ENCODE measurements around the gene NDUFAF5.

NDUFAF5 gene

GRCh38 chr20:13817342-13817741 is 32.5 kb downstream of the NDUFAF5 start:
- H3K36me3 ChIP-seq (ENCODE audit: control insufficient read depth in 1 of 2, insufficient read depth in 2 of 2, low read length in 2 of 2), result peaks cover 23 to 51% of the 10 kb centered on the region in 2 donors
- H3K4me1 ChIP-seq (ENCODE audit: control insufficient read depth in 1 of 2, insufficient read depth in 2 of 2, low read length in 2 of 2), result peaks cover 10 to 15% of the 10 kb centered on the region in 2 donors
- H3K27me3 ChIP-seq (ENCODE audit: control insufficient read depth in 1 of 2, insufficient read depth in 2 of 2, low read length in 2 of 2), result no peaks in the 10 kb centered on the region
- no peak overlapping the region for H3K4me3 ChIP-seq (ENCODE audit: low read depth in 1 of 2, low read length in 2 of 2)
- H3K9ac ChIP-seq (ENCODE audit: low read depth in 1 of 2, low read length in 2 of 2), result no peak overlapping the region
- H3K27ac ChIP-seq (ENCODE audit: low read depth, low read length), result no peak overlapping the region
- H3K9me3 ChIP-seq (ENCODE audit: control insufficient read depth in 1 of 2, low read length in 2 of 2), result peaks cover 0 to 2% of the 10 kb centered on the region in 2 donors

- Histone ChIP-seq H3K36me3 (ENCODE audit: control insufficient read depth in 1 of 2, insufficient read depth in 2 of 2, low read length in 2 of 2) (peaks cover 20 to 31% of the 10 kb centered on the region in 2 donors), H3K4me3 (ENCODE audit: low read depth in 1 of 2, low read length in 2 of 2) (no peak overlapping the region), H3K27ac (ENCODE audit: low read depth, low read length) (no peak overlapping the region), H3K9ac (ENCODE audit: low read depth in 1 of 2, low read length in 2 of 2) (no peak overlapping the region), H3K9me3 (ENCODE audit: control insufficient read depth in 1 of 2, low read length in 2 of 2) (peaks cover 0 to 2% of the 10 kb centered on the region in 2 donors), H3K27me3 (ENCODE audit: control insufficient read depth in 1 of 2, insufficient read depth in 2 of 2, low read length in 2 of 2) (no peaks in the 10 kb centered on the region), H3K4me1 (ENCODE audit: control insufficient read depth in 1 of 2, insufficient read depth in 2 of 2, low read length in 2 of 2) (peaks cover 2% of the 10 kb centered on the region in 2 donors)
Measured at GRCh38 chr20:13819885-13820645, 35.2 kb downstream of the NDUFAF5 start.

- Histone ChIP-seq H3K9me3 (ENCODE audit: control insufficient read depth in 1 of 2, low read length in 2 of 2) (peaks cover 0 to 2% of the 10 kb centered on the region in 2 donors), H3K4me1 (ENCODE audit: control insufficient read depth in 1 of 2, insufficient read depth in 2 of 2, low read length in 2 of 2) (no peaks in the 10 kb centered on the region), H3K27me3 (ENCODE audit: control insufficient read depth in 1 of 2, insufficient read depth in 2 of 2, low read length in 2 of 2) (no peaks in the 10 kb centered on the region), H3K27ac (ENCODE audit: low read depth, low read length) (no peak overlapping the region), H3K4me3 (ENCODE audit: low read depth in 1 of 2, low read length in 2 of 2) (no peak overlapping the region), H3K36me3 (ENCODE audit: control insufficient read depth in 1 of 2, insufficient read depth in 2 of 2, low read length in 2 of 2) (peaks cover 10 to 17% of the 10 kb centered on the region in 2 donors), H3K9ac (ENCODE audit: low read depth in 1 of 2, low read length in 2 of 2) (no peak overlapping the region)
Measured at GRCh38 chr20:13821876-13822275, 37.0 kb downstream of the NDUFAF5 start.

GRCh38 chr20:13822459-13822858 is 37.6 kb downstream of the NDUFAF5 start:
- Histone ChIP-seq H3K4me3 (ENCODE audit: low read depth in 1 of 2, low read length in 2 of 2) (no peak overlapping the region), H3K27ac (ENCODE audit: low read depth, low read length) (no peak overlapping the region), H3K36me3 (ENCODE audit: control insufficient read depth in 1 of 2, insufficient read depth in 2 of 2, low read length in 2 of 2) (peaks cover 6 to 11% of the 10 kb centered on the region in 2 donors), H3K9me3 (ENCODE audit: control insufficient read depth in 1 of 2, low read length in 2 of 2) (peaks cover 0 to 2% of the 10 kb centered on the region in 2 donors), H3K27me3 (ENCODE audit: control insufficient read depth in 1 of 2, insufficient read depth in 2 of 2, low read length in 2 of 2) (no peaks in the 10 kb centered on the region), H3K4me1 (ENCODE audit: control insufficient read depth in 1 of 2, insufficient read depth in 2 of 2, low read length in 2 of 2) (no peaks in the 10 kb centered on the region), H3K9ac (ENCODE audit: low read depth in 1 of 2, low read length in 2 of 2) (no peak overlapping the region)

GRCh38 chr20:13824459-13824858 is 39.6 kb downstream of the NDUFAF5 start:
- Histone ChIP-seq H3K4me3 (ENCODE audit: low read depth in 1 of 2, low read length in 2 of 2) (no peak overlapping the region), H3K4me1 (ENCODE audit: control insufficient read depth in 1 of 2, insufficient read depth in 2 of 2, low read length in 2 of 2) (no peaks in the 10 kb centered on the region), H3K36me3 (ENCODE audit: control insufficient read depth in 1 of 2, insufficient read depth in 2 of 2, low read length in 2 of 2) (peaks cover 0 to 3% of the 10 kb centered on the region in 2 donors), H3K27ac (ENCODE audit: low read depth, low read length) (no peak overlapping the region), H3K9me3 (ENCODE audit: control insufficient read depth in 1 of 2, low read length in 2 of 2) (peaks cover 0 to 2% of the 10 kb centered on the region in 2 donors), H3K27me3 (ENCODE audit: control insufficient read depth in 1 of 2, insufficient read depth in 2 of 2, low read length in 2 of 2) (no peaks in the 10 kb centered on the region), H3K9ac (ENCODE audit: low read depth in 1 of 2, low read length in 2 of 2) (no peak overlapping the region)

GRCh38 chr20:13825465-13825864 is 40.6 kb downstream of the NDUFAF5 start:
- Histone ChIP-seq H3K9ac (ENCODE audit: low read depth in 1 of 2, low read length in 2 of 2) (no peak overlapping the region), H3K4me1 (ENCODE audit: control insufficient read depth in 1 of 2, insufficient read depth in 2 of 2, low read length in 2 of 2) (no peaks in the 10 kb centered on the region), H3K9me3 (ENCODE audit: control insufficient read depth in 1 of 2, low read length in 2 of 2) (peaks cover 0 to 2% of the 10 kb centered on the region in 2 donors), H3K27me3 (ENCODE audit: control insufficient read depth in 1 of 2, insufficient read depth in 2 of 2, low read length in 2 of 2) (no peaks in the 10 kb centered on the region), H3K36me3 (ENCODE audit: control insufficient read depth in 1 of 2, insufficient read depth in 2 of 2, low read length in 2 of 2) (peaks cover 0 to 3% of the 10 kb centered on the region in 2 donors), H3K27ac (ENCODE audit: low read depth, low read length) (no peak overlapping the region), H3K4me3 (ENCODE audit: low read depth in 1 of 2, low read length in 2 of 2) (no peak overlapping the region)

GRCh38 chr20:13831476-13831875 is 46.6 kb downstream of the NDUFAF5 start:
- Histone ChIP-seq H3K9me3 (ENCODE audit: control insufficient read depth in 1 of 2, low read length in 2 of 2) (no peaks in the 10 kb centered on the region), H3K27me3 (ENCODE audit: control insufficient read depth in 1 of 2, insufficient read depth in 2 of 2, low read length in 2 of 2) (no peaks in the 10 kb centered on the region), H3K4me1 (ENCODE audit: control insufficient read depth in 1 of 2, insufficient read depth in 2 of 2, low read length in 2 of 2) (no peaks in the 10 kb centered on the region), H3K4me3 (ENCODE audit: low read depth in 1 of 2, low read length in 2 of 2) (no peak overlapping the region), H3K9ac (ENCODE audit: low read depth in 1 of 2, low read length in 2 of 2) (no peak overlapping the region), H3K36me3 (ENCODE audit: control insufficient read depth in 1 of 2, insufficient read depth in 2 of 2, low read length in 2 of 2) (no peaks in the 10 kb centered on the region), H3K27ac (ENCODE audit: low read depth, low read length) (no peak overlapping the region)

GRCh38 chr20:13838664-13839063 is 53.8 kb downstream of the NDUFAF5 start:
- Histone ChIP-seq H3K27ac (ENCODE audit: low read depth, low read length) (no peak overlapping the region), H3K4me1 (ENCODE audit: control insufficient read depth in 1 of 2, insufficient read depth in 2 of 2, low read length in 2 of 2) (no peaks in the 10 kb centered on the region), H3K27me3 (ENCODE audit: control insufficient read depth in 1 of 2, insufficient read depth in 2 of 2, low read length in 2 of 2) (no peaks in the 10 kb centered on the region), H3K9ac (ENCODE audit: low read depth in 1 of 2, low read length in 2 of 2) (no peak overlapping the region), H3K4me3 (ENCODE audit: low read depth in 1 of 2, low read length in 2 of 2) (no peak overlapping the region), H3K36me3 (ENCODE audit: control insufficient read depth in 1 of 2, insufficient read depth in 2 of 2, low read length in 2 of 2) (no peaks in the 10 kb centered on the region), H3K9me3 (ENCODE audit: control insufficient read depth in 1 of 2, low read length in 2 of 2) (no peaks in the 10 kb centered on the region)

- H3K27me3 ChIP-seq (ENCODE audit: control insufficient read depth in 1 of 2, insufficient read depth in 2 of 2, low read length in 2 of 2), result no peaks in the 10 kb centered on the region
- no peaks in the 10 kb centered on the region for H3K9me3 ChIP-seq (ENCODE audit: control insufficient read depth in 1 of 2, low read length in 2 of 2)
- H3K4me3 ChIP-seq (ENCODE audit: low read depth in 1 of 2, low read length in 2 of 2), result no peak overlapping the region
- H3K36me3 ChIP-seq (ENCODE audit: control insufficient read depth in 1 of 2, insufficient read depth in 2 of 2, low read length in 2 of 2), result no peaks in the 10 kb centered on the region
- no peaks in the 10 kb centered on the region for H3K4me1 ChIP-seq (ENCODE audit: control insufficient read depth in 1 of 2, insufficient read depth in 2 of 2, low read length in 2 of 2)
- H3K27ac ChIP-seq (ENCODE audit: low read depth, low read length), result no peak overlapping the region
- H3K9ac ChIP-seq (ENCODE audit: low read depth in 1 of 2, low read length in 2 of 2), result no peak overlapping the region
Measured at GRCh38 chr20:13839421-13840092, 54.7 kb downstream of the NDUFAF5 start.

- no peak overlapping the region for H3K4me3 ChIP-seq (ENCODE audit: low read depth in 1 of 2, low read length in 2 of 2)
- H3K9me3 ChIP-seq (ENCODE audit: control insufficient read depth in 1 of 2, low read length in 2 of 2), result no peaks in the 10 kb centered on the region
- H3K9ac ChIP-seq (ENCODE audit: low read depth in 1 of 2, low read length in 2 of 2), result no peak overlapping the region
- no peaks in the 10 kb centered on the region for H3K4me1 ChIP-seq (ENCODE audit: control insufficient read depth in 1 of 2, insufficient read depth in 2 of 2, low read length in 2 of 2)
- no peak overlapping the region for H3K27ac ChIP-seq (ENCODE audit: low read depth, low read length)
- no peaks in the 10 kb centered on the region for H3K36me3 ChIP-seq (ENCODE audit: control insufficient read depth in 1 of 2, insufficient read depth in 2 of 2, low read length in 2 of 2)
- H3K27me3 ChIP-seq (ENCODE audit: control insufficient read depth in 1 of 2, insufficient read depth in 2 of 2, low read length in 2 of 2), result no peaks in the 10 kb centered on the region
Measured at GRCh38 chr20:13840093-13840465, 55.3 kb downstream of the NDUFAF5 start.

All from duodenal mucosa (tissue), 2 donors.